GM23248 (cell line): ENCODE measurements around the gene CCDC38. TPM values are rescaled to one million over a fixed set of nuclear protein-coding genes. Genes with fewer than 3 reads are reported as not detected.

Source experiments
- DNase-seq: peaks from one replicate; pipeline ENCODE4 v3.0.0-alpha.2; 2015
- H2AFZ ChIP-seq: fragments of 200-600 bp; sonication (generic); 2 replicates; pipeline ENCODE4 v1.6.1; 2016; ENCODE audit warnings: antibody characterized with exemption
- H3F3A ChIP-seq: fragments of 200-600 bp; sonication (generic); 2 replicates; pipeline ENCODE4 v1.6.1; 2016; ENCODE audit warnings: mild to moderate bottlenecking, antibody characterized with exemption, mixed run types; ENCODE audit not compliant: insufficient read depth
- H3K27ac ChIP-seq: fragments of 200-600 bp; sonication (generic); 2 replicates; pipeline ENCODE4 v1.5.1; 2016; ENCODE audit warnings: mild to moderate bottlenecking
- H3K27me3 ChIP-seq: fragments of 200-600 bp; sonication (generic); replicated peaks from 2 replicates; pipeline ENCODE4 v1.6.1; 2016; ENCODE audit warnings: mild to moderate bottlenecking; ENCODE audit not compliant: insufficient read depth
- H3K36me3 ChIP-seq: fragments of 200-600 bp; sonication (generic); 2 replicates; pipeline ENCODE4 v1.6.1; 2016; ENCODE audit warnings: low read depth, mild to moderate bottlenecking
- H3K4me1 ChIP-seq: fragments of 200-600 bp; sonication (generic); 2 replicates; pipeline ENCODE4 v1.6.1; 2016; ENCODE audit warnings: mild to moderate bottlenecking; ENCODE audit not compliant: insufficient read depth
- H3K4me2 ChIP-seq: fragments of 200-600 bp; sonication (generic); one replicate; pipeline ENCODE4 v1.6.1; 2016; ENCODE audit warnings: mild to moderate bottlenecking; ENCODE audit not compliant: unreplicated experiment
- H3K4me3 ChIP-seq: fragments of 200-600 bp; sonication (generic); 2 replicates; pipeline ENCODE4 v1.5.1; 2016; ENCODE audit warnings: mild to moderate bottlenecking
- H3K79me2 ChIP-seq: fragments of 200-600 bp; sonication (generic); 2 replicates; pipeline ENCODE4 v1.6.1; 2016; ENCODE audit warnings: mild to moderate bottlenecking; ENCODE audit not compliant: insufficient read depth
- H3K9ac ChIP-seq: fragments of 200-600 bp; sonication (generic); 2 replicates; pipeline ENCODE4 v1.6.1; 2016; ENCODE audit warnings: mild to moderate bottlenecking
- H3K9me2 ChIP-seq: fragments of 200-600 bp; sonication (generic); 2 replicates; pipeline ENCODE4 v1.6.1; 2016; ENCODE audit warnings: mixed run types, mild to moderate bottlenecking, moderate library complexity; ENCODE audit not compliant: insufficient read depth
- H3K9me3 ChIP-seq: fragments of 200-600 bp; sonication (generic); one replicate; pipeline ENCODE4 v1.6.1; 2017; ENCODE audit warnings: low read depth
- H4K20me1 ChIP-seq: fragments of 200-600 bp; sonication (generic); 2 replicates; pipeline ENCODE4 v1.6.0; 2016; ENCODE audit not compliant: insufficient read depth
- EZH2 ChIP-seq: fragments of 200-600 bp; sonication (generic); IDR thresholded peaks from 2 replicates; pipeline ENCODE4 v1.6.1; 2018; ENCODE audit warnings: antibody characterized with exemption, mild to moderate bottlenecking; ENCODE audit not compliant: insufficient read depth, poor library complexity, severe bottlenecking
- EZH2phosphoT487 ChIP-seq: fragments of 200-600 bp; sonication (generic); IDR thresholded peaks from 2 replicates; pipeline ENCODE4 v1.6.1; 2018; ENCODE audit warnings: antibody characterized with exemption, moderate library complexity, mild to moderate bottlenecking, low read depth; ENCODE audit not compliant: insufficient read depth
- WGBS, 2 experiments: methylation state at CpG; one replicate each; pipeline ENCODE4 v1.1.6; 2015 to 2017; ENCODE audit warnings: low lambda C conversion rate in 2 of 2, low coverage in 1 of 2; ENCODE audit errors: missing lambda C conversion rate in 2 of 2; 5-methylcytosine and 5-hydroxymethylcytosine counted together
- in situ Hi-C: fragments of 300-500 bp; cut with MboI; formaldehyde crosslinking; loops from 2 replicates; pipeline ENCODE4 v1.15.0; 2020
- polyA plus RNA-seq: library from polyadenylated mRNA; unstranded; fragments of >200 nt; fragmentation: Nextera tagmentation; extraction: Ambion mirVana; gene quantifications from 2 replicates; pipeline ENCODE4 v1.2.1, GENCODE V29; 2016
- total RNA-seq: library from RNA; depleted of rRNA; stranded (reverse); fragments of >200 nt; shearing (Covaris generic); gene quantifications from 2 replicates; pipeline ENCODE4 v1.2.3, GENCODE V29; 2014

Gene CCDC38
- total and polyA plus RNA-seq, 2 experiments from 2014 or later, result under 0.01 to 0.06 TPM

DNA sequence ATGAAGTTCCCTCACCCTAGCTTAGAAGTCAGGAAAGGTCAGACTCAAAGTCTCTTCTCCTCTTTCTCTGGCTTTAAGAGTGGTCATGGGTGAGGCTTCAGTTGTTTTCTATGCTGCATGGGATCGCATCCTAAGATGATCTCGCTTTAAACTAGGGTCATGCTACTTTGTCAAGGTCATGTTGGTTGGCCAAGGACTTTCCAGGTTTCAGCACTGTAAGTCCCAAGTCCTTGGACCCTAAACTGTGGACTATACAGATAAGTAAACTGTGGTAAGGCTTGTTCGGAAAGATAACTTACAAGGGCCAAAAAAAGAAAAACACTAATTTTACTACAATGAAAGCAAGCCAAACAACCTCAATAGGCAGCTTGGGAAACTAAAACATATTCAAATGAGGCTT lies 36.4 kb upstream of the CCDC38 start:
- Histone ChIP-seq H3K27ac (no peak overlapping the region), H3F3A (no peaks in the 10 kb centered on the region), H3K9me3 (no peaks in the 10 kb centered on the region), H3K9ac (no peak overlapping the region), H3K36me3 (no peaks in the 10 kb centered on the region), H3K4me1 (no peaks in the 10 kb centered on the region), H4K20me1 (no peaks in the 10 kb centered on the region), H2AFZ (no peak overlapping the region), H3K9me2 (no peaks in the 10 kb centered on the region), H3K4me2 (no peak overlapping the region), H3K79me2 (no peaks in the 10 kb centered on the region), H3K27me3 (no peaks in the 10 kb centered on the region; the same call in 1 of the 2 replicates), H3K4me3 (no peak overlapping the region)
- DNase-seq, result no peak
- in situ Hi-C loops, result loop anchor here (25.0 kb wide), 1 partner anchor 366 kb away; no protein-coding TSS in a partner anchor
- TF ChIP-seq EZH2phosphoT487 (no peak), EZH2 (no peak)
- 77 to 87% methylated on average over 3 of the region's 3 CpGs for WGBS, 2 experiments

DNA sequence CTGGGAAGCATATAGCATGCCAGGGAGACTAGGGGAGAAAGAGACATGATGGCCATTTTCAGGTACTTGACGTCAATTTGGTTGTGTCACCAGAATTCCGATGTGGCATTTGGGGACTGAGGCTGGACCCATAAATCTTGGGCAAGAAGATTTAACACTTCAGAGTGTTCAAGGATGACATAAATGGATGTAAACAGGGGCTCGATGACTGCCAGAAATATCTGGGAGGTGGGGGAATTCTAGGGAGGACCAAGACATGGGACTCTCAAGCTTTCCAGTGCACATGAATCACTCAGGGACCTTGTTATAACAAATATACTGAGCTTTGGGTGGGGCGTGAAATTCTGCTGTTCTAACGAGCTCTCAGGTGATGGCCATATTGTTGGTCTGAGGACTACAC lies 35.9 kb upstream of the CCDC38 start:
- in situ Hi-C loops, result loop anchor here (25.0 kb wide), 1 partner anchor 366 kb away; no protein-coding TSS in a partner anchor
- no peaks in the 10 kb centered on the region for H3K36me3 ChIP-seq
- DNase-seq, result no peak
- no peaks in the 10 kb centered on the region for H4K20me1 ChIP-seq
- WGBS, 2 experiments, result 64 to 65% methylated on average over 5 of the region's 5 CpGs
- H3K4me3 ChIP-seq, result no peak overlapping the region
- H3K9me2 ChIP-seq, result no peaks in the 10 kb centered on the region
- no peak overlapping the region for H3K4me2 ChIP-seq
- TF ChIP-seq EZH2phosphoT487, result no peak
- TF ChIP-seq EZH2, result no peak
- no peak overlapping the region for H3K9ac ChIP-seq
- H3K27ac ChIP-seq, result no peak overlapping the region
- no peaks in the 10 kb centered on the region for H3K79me2 ChIP-seq
- H3K4me1 ChIP-seq, result no peaks in the 10 kb centered on the region
- H3F3A ChIP-seq, result no peaks in the 10 kb centered on the region
- no peak overlapping the region for H2AFZ ChIP-seq
- H3K27me3 ChIP-seq, result no peaks in the 10 kb centered on the region; the same call in 1 of the 2 replicates
- H3K9me3 ChIP-seq, result no peaks in the 10 kb centered on the region

DNA sequence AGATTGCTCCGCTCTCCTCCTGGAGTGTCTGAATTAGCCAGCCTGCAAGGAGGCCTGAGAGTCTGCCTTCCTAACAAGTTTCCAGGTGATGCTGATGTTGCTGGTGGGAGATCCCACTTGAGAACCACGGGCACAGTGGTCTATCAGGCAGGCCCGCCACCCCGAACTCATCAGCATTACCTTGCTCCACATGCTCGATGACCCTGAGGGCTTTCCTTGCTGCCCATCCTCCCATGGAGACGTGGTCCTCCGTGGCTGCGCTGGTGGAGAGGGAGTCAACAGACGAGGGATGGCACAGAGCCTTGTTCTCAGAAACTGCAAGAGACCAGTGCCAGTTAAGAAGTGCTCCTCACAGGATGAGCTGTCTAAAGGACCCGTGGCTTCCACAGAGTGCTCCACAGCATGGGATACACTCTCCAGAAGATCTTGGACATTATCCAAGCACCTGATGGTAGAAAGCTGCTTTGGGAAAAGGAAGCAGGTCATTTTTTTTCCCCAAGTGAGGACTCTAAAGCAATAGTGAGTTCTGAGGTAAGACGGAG lies 35.4 kb upstream of the CCDC38 start:
- in situ Hi-C loops, result loop anchor here (25.0 kb wide), 1 partner anchor 366 kb away; no protein-coding TSS in a partner anchor

DNA sequence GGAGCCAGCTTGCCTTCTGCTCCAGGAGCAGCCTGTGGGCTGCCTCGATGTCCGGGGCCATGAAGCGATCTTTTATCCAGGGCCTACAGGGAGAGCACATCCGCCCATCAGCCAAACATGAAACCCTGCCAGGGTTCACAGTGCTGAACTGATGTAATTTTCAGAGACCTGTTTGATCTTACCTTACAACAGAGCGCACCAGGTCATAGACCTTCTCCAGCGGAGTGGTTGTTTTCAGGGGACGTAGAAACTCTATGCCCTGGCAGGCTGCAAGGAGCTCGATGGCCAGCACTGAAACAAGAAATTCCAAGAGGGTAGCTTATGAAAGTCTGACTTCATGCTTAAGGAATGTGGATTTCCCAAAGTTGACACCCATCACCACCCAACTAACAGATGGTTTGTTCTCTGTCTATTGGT lies 34.0 kb upstream of the CCDC38 start:
- DNase-seq, result peak; percentile 9
- no peak overlapping the region for H3K9ac ChIP-seq
- no peaks in the 10 kb centered on the region for H3K9me3 ChIP-seq
- H3K4me1 ChIP-seq, result no peaks in the 10 kb centered on the region
- H3K79me2 ChIP-seq, result no peaks in the 10 kb centered on the region
- no peak overlapping the region for H2AFZ ChIP-seq
- H3K36me3 ChIP-seq, result no peaks in the 10 kb centered on the region
- TF ChIP-seq EZH2phosphoT487, result no peak
- no peak for TF ChIP-seq EZH2
- no peak overlapping the region for H3K4me2 ChIP-seq
- no peaks in the 10 kb centered on the region for H4K20me1 ChIP-seq
- no peaks in the 10 kb centered on the region for H3F3A ChIP-seq
- 77 to 79% methylated on average over 8 of the region's 8 CpGs for WGBS, 2 experiments
- H3K27ac ChIP-seq, result no peak overlapping the region
- in situ Hi-C loops, result loop anchor here (25.0 kb wide), 1 partner anchor 364 kb away; no protein-coding TSS in a partner anchor
- no peaks in the 10 kb centered on the region; the same call in 1 of the 2 replicates for H3K27me3 ChIP-seq
- H3K9me2 ChIP-seq, result no peaks in the 10 kb centered on the region
- no peak overlapping the region for H3K4me3 ChIP-seq

More for the DNA sequence above, 35.4 kb upstream of the CCDC38 start:
- H3K9me2 ChIP-seq, result no peaks in the 10 kb centered on the region
- no peaks in the 10 kb centered on the region for H3K79me2 ChIP-seq
- 69% methylated on average over 11 of the region's 11 CpGs for WGBS, 2 experiments
- H4K20me1 ChIP-seq, result no peaks in the 10 kb centered on the region
- no peak overlapping the region for H3K4me3 ChIP-seq
- H3K9ac ChIP-seq, result no peak overlapping the region
- H3K4me2 ChIP-seq, result no peak overlapping the region
- no peak for TF ChIP-seq EZH2phosphoT487
- no peak for TF ChIP-seq EZH2
- H3F3A ChIP-seq, result no peaks in the 10 kb centered on the region
- H3K4me1 ChIP-seq, result no peaks in the 10 kb centered on the region
- no peak overlapping the region for H3K27ac ChIP-seq
- no peaks in the 10 kb centered on the region for H3K36me3 ChIP-seq
- no peak overlapping the region for H2AFZ ChIP-seq
- DNase-seq, result no peak
- H3K27me3 ChIP-seq, result no peaks in the 10 kb centered on the region; the same call in 1 of the 2 replicates
- H3K9me3 ChIP-seq, result no peaks in the 10 kb centered on the region
